Fibroblast of pulmonary artery (primary cell): ENCODE measurements around the gene EPHA4.

Source experiments
- DNase-seq: peaks from one replicate; pipeline ENCODE4 v3.0.0-alpha.2; 2010; ENCODE audit warnings: low read depth
- H3K4me3 ChIP-seq: replicated peaks from 2 replicates; pipeline ENCODE4 v1.5.1; 2011; ENCODE audit warnings: low read depth, mild to moderate bottlenecking, control low read depth, low read length, moderate library complexity
- TF ChIP-seq, protein P1 (sequence below): IDR thresholded peaks from 2 replicates; pipeline ENCODE4 v1.5.1; 2011; ENCODE audit warnings: mild to moderate bottlenecking, control low read depth, low read length, inconsistent platforms; ENCODE audit errors: missing control alignments

The EPHA4 gene

DNA sequence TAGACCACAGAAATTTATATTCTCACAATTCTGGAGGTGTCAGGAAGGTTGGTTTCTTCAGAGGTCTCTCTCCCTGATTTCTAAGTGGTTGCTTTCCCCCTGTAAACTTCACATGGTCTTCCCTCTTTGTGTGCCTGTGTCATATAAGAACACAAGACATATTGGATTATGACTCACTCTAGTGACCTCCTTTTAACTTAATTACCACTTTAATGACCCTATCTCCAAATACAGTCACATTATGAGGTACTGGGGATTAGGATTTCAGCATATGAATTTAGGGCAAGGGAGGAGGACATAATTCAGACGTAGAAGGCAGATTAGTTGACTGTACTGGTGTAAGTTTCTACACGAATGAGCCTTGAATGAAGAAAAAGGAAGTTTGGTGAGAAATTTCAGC is 38.2 kb upstream of the EPHA4 start:
- H3K4me3 ChIP-seq, result no peak overlapping the region
- TF ChIP-seq, protein P1, sequence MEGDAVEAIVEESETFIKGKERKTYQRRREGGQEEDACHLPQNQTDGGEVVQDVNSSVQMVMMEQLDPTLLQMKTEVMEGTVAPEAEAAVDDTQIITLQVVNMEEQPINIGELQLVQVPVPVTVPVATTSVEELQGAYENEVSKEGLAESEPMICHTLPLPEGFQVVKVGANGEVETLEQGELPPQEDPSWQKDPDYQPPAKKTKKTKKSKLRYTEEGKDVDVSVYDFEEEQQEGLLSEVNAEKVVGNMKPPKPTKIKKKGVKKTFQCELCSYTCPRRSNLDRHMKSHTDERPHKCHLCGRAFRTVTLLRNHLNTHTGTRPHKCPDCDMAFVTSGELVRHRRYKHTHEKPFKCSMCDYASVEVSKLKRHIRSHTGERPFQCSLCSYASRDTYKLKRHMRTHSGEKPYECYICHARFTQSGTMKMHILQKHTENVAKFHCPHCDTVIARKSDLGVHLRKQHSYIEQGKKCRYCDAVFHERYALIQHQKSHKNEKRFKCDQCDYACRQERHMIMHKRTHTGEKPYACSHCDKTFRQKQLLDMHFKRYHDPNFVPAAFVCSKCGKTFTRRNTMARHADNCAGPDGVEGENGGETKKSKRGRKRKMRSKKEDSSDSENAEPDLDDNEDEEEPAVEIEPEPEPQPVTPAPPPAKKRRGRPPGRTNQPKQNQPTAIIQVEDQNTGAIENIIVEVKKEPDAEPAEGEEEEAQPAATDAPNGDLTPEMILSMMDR, result no peak
- no peak for DNase-seq

DNA sequence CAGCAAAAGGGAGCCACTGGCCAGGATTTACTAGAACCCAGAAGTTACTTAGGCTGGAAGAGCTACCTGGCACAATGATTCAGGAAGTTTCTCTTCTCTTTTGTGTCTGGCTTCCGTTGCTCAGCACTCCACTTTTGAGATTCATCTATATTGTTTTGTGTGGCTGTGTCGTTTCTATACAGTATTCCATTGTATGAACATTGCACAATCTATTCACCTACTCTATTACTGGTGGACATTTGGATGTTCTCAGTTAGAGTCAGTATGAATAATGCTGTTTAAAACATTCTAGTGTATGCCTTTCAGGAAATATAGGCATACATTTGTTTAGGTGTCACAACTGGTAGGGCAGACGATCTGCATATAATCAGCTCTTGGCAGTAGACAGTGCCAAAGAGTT is 36.3 kb upstream of the EPHA4 start:
- H3K4me3 ChIP-seq, result no peak overlapping the region
- TF ChIP-seq, protein P1, result no peak
- no peak for DNase-seq

DNA sequence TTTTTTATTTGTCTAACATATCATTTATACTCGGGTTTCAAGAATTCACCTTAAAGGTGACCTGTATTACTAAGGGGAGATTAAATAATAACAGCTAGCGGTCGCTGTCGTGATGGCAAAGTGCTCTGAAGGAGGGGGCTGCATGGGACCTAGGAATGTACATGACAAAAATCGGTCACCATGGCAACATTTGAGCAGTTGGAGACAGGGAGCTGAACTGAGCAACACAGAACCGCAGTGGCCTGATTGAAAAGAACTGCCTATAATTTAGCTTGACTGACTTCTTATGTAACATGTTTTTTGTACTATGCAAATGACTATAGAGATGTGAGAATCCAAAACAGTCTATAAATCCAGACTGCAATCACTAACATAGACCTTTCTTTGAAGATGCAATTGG is 34.3 kb upstream of the EPHA4 start:
- TF ChIP-seq, protein P1, result no peak
- no peak for DNase-seq
- H3K4me3 ChIP-seq, result no peak overlapping the region

GRCh38 chr2:221605751-221606240 is 33.7 kb upstream of the EPHA4 start:
- DNase-seq, result no peak
- TF ChIP-seq, protein P1, result no peak
- H3K4me3 ChIP-seq, result no peak overlapping the region

- DNase-seq, result no peak
- H3K4me3 ChIP-seq, result no peak overlapping the region
- TF ChIP-seq, protein P1, result no peak
Measured at GRCh38 chr2:221602938-221603337, 30.8 kb upstream of the EPHA4 start.

DNA sequence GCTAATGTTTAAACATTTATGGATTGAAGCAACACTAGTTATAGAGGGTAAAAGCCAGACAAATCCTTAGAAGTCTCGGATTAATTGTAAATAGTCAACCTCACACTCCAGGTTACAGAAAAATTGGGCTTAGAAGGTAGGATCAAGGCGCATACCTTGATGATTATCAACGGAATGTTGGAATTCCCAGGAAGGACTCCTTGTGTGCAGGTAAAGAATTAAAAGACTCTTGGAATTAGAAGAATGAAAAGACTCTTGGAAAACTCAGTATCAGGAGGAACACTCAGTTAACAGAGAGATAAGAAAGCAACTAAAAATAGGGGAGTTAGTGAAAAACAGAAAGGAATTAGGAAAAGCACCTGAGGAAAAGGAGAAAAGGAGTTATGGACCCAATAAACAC is 29.3 kb upstream of the EPHA4 start:
- no peak for DNase-seq
- TF ChIP-seq, protein P1, result no peak
- H3K4me3 ChIP-seq, result no peak overlapping the region

- DNase-seq, result no peak
- no peak overlapping the region for H3K4me3 ChIP-seq
- TF ChIP-seq, protein P1, result no peak
Measured at GRCh38 chr2:221600388-221600787, 28.3 kb upstream of the EPHA4 start.
